NB4 (cell line): Measurements from ENCODE around the gene GRID1.

Experiments
- DNase-seq: peaks from one replicate; pipeline ENCODE4 v3.0.0; 2010; ENCODE audit warnings: low read depth
- H3K4me3 ChIP-seq: one replicate; pipeline ENCODE4 v1.5.1; 2011; ENCODE audit warnings: mild to moderate bottlenecking, low read depth, low read length, moderate library complexity
- CTCF ChIP-seq: IDR thresholded peaks from one replicate; pipeline ENCODE4 v1.5.1; 2012; ENCODE audit warnings: low read depth, low read length
- MAX ChIP-seq: IDR thresholded peaks from 2 replicates; pipeline ENCODE4 v1.6.1; 2011; ENCODE audit warnings: low read depth, low read length
- MYC ChIP-seq: IDR thresholded peaks from 2 replicates; pipeline ENCODE4 v1.6.1; 2011; ENCODE audit warnings: low read depth, low read length
- POLR2A ChIP-seq: IDR thresholded peaks from 2 replicates; pipeline ENCODE4 v1.6.1; 2011; ENCODE audit warnings: mild to moderate bottlenecking; ENCODE audit not compliant: insufficient read length; ENCODE audit errors: extremely low read depth

GRID1 gene

GRCh38 chr10:85641479-85642009 lies 725.1 kb downstream of the GRID1 start:
- TF ChIP-seq POLR2A: no peak
- TF ChIP-seq MAX: no peak
- no peak for TF ChIP-seq MYC
- TF ChIP-seq CTCF: no peak
- peak; percentile 7 for DNase-seq
- H3K4me3 ChIP-seq: no peak overlapping the region

- no peak for TF ChIP-seq MYC
- TF ChIP-seq CTCF: no peak
- no peak for TF ChIP-seq MAX
- TF ChIP-seq POLR2A: no peak
- H3K4me3 ChIP-seq: no peak overlapping the region
- no peak for DNase-seq
Observed at GRCh38 chr10:85638797-85639196, 727.8 kb downstream of the GRID1 start.

GRCh38 chr10:85635650-85636049 lies 730.9 kb downstream of the GRID1 start:
- H3K4me3 ChIP-seq: no peak overlapping the region
- no peak for DNase-seq
- TF ChIP-seq POLR2A: no peak
- TF ChIP-seq MYC: no peak
- no peak for TF ChIP-seq CTCF

GRCh38 chr10:85624511-85624910 lies 742.1 kb downstream of the GRID1 start:
- peak; percentile 18 for DNase-seq
- no peak overlapping the region for H3K4me3 ChIP-seq
- TF ChIP-seq CTCF (no peak), POLR2A (no peak), MAX (no peak), MYC (no peak)

GRCh38 chr10:85623758-85624157 lies 742.8 kb downstream of the GRID1 start:
- no peak overlapping the region for H3K4me3 ChIP-seq
- TF ChIP-seq POLR2A (no peak), MYC (no peak), CTCF (no peak), MAX (no peak)
- no peak for DNase-seq

- H3K4me3 ChIP-seq: no peak overlapping the region
- no peak for TF ChIP-seq MAX
- TF ChIP-seq MYC: no peak
- no peak for TF ChIP-seq CTCF
- no peak for TF ChIP-seq POLR2A
- no peak for DNase-seq
Observed at GRCh38 chr10:85623342-85623741, 743.3 kb downstream of the GRID1 start.
